NCI-H524 treated with DMSO at 0.1 percent for 48 hours (cell line): ENCODE measurements around the gene ALX1.

Experiments used
- DNase-seq: peaks from one replicate; lab custom pipeline; 2025; lab: John Stamatoyannopoulos, UW

The ALX1 gene

GRCh38 chr12:85280165-85280983, at the start of gene ALX1:
TSS of gene ALX1 (plus strand) at chr12:85280220. CDS start at chr12:85280262, 42 bp downstream.
- peak; percentile 78 for DNase-seq

- DNase-seq, result no peak
Observed at GRCh38 chr12:85237327-85237726, 42.7 kb upstream of the ALX1 start.

- no peak for DNase-seq
Observed at GRCh38 chr12:85244561-85244960, 35.5 kb upstream of the ALX1 start.

GRCh38 chr12:85253853-85254252, 26.2 kb upstream of the ALX1 start:
- no peak for DNase-seq

GRCh38 chr12:85257671-85258070, 22.3 kb upstream of the ALX1 start:
- DNase-seq, result no peak

- DNase-seq, result no peak
Observed at GRCh38 chr12:85260447-85260846, 19.6 kb upstream of the ALX1 start.

- no peak for DNase-seq
Observed at GRCh38 chr12:85260896-85261295, 19.1 kb upstream of the ALX1 start.

GRCh38 chr12:85266356-85266755, 13.7 kb upstream of the ALX1 start:
- no peak for DNase-seq

- DNase-seq, result no peak
Observed at GRCh38 chr12:85273381-85274314, 6.4 kb upstream of the ALX1 start.

GRCh38 chr12:85274315-85274651, 5.7 kb upstream of the ALX1 start:
- no peak for DNase-seq

GRCh38 chr12:85275374-85275773, 4.6 kb upstream of the ALX1 start:
- no peak for DNase-seq

GRCh38 chr12:85277191-85277590, 2.8 kb upstream of the ALX1 start:
- DNase-seq, result no peak

- no peak for DNase-seq
Observed at GRCh38 chr12:85277900-85278597, 2.0 kb upstream of the ALX1 start.

GRCh38 chr12:85278598-85279448, 1.2 kb upstream of the ALX1 start:
- DNase-seq, result no peak

- DNase-seq, result no peak
Observed at GRCh38 chr12:85279449-85280164, 413 bp upstream of the ALX1 start.

- no peak for DNase-seq
Observed at GRCh38 chr12:85280984-85281630, 1.1 kb downstream of the ALX1 start.

- no peak for DNase-seq
Observed at GRCh38 chr12:85281636-85282312, 1.8 kb downstream of the ALX1 start.

GRCh38 chr12:85283560-85283959, 3.5 kb downstream of the ALX1 start:
- no peak for DNase-seq

GRCh38 chr12:85296362-85296761, 16.3 kb downstream of the ALX1 start:
- DNase-seq, result no peak

- no peak for DNase-seq
Observed at GRCh38 chr12:85299053-85299452, 19.0 kb downstream of the ALX1 start.
